OCI-LY1 (cell line): Measurements from ENCODE around the gene SLC30A10.

Experiments used
- H2AFZ ChIP-seq: fragments of 200-600 bp; sonication (generic), shearing (Covaris generic); 2 replicates; pipeline ENCODE4 v1.6.0; 2014; ENCODE audit warnings: antibody characterized with exemption, mild to moderate bottlenecking, low read length
- H3F3A ChIP-seq: fragments of 200-600 bp; sonication (generic), shearing (Covaris generic); 2 replicates; pipeline ENCODE4 v1.6.0; 2014; ENCODE audit warnings: mild to moderate bottlenecking, antibody characterized with exemption, low read length, moderate library complexity; ENCODE audit not compliant: insufficient read depth
- H3K27ac ChIP-seq: fragments of 200-600 bp; sonication (generic); 2 replicates; pipeline ENCODE4 v1.5.1; 2014; ENCODE audit warnings: low read length, mixed run types, mild to moderate bottlenecking, low read depth; ENCODE audit not compliant: poor library complexity, severe bottlenecking
- H3K27me3 ChIP-seq: fragments of 200-600 bp; sonication (generic); 2 replicates; pipeline ENCODE4 v1.6.0; 2014; ENCODE audit warnings: antibody characterized with exemption, mild to moderate bottlenecking, low read length, moderate library complexity; ENCODE audit not compliant: insufficient read depth
- H3K36me3 ChIP-seq: fragments of 200-600 bp; sonication (generic); 2 replicates; pipeline ENCODE4 v1.6.1; 2014; ENCODE audit warnings: mild to moderate bottlenecking, antibody characterized with exemption, low read length, moderate library complexity, mixed read lengths; ENCODE audit not compliant: insufficient read depth
- H3K4me1 ChIP-seq: fragments of 200-600 bp; sonication (generic); 2 replicates; pipeline ENCODE4 v1.5.1; 2014; ENCODE audit warnings: mild to moderate bottlenecking, low read length, moderate library complexity; ENCODE audit not compliant: insufficient read depth, severe bottlenecking
- H3K4me2 ChIP-seq: fragments of 200-600 bp; sonication (generic), shearing (Covaris generic); 2 replicates; pipeline ENCODE4 v1.6.1; 2014; ENCODE audit warnings: low read length
- H3K4me3 ChIP-seq: fragments of 200-600 bp; sonication (generic); 2 replicates; pipeline ENCODE4 v1.5.1; 2014; ENCODE audit warnings: low read length, low read depth, mild to moderate bottlenecking, mixed read lengths; ENCODE audit not compliant: poor library complexity, severe bottlenecking
- H3K79me2 ChIP-seq: fragments of 200-600 bp; shearing (Covaris generic); 2 replicates; pipeline ENCODE4 v1.6.1; 2016; ENCODE audit warnings: mixed run types, low read length, mixed read lengths; ENCODE audit not compliant: insufficient read depth
- H3K9ac ChIP-seq: fragments of 200-600 bp; sonication (generic), shearing (Covaris generic); 2 replicates; pipeline ENCODE4 v1.6.1; 2014; ENCODE audit warnings: mild to moderate bottlenecking, low read length, mixed read lengths
- H3K9me2 ChIP-seq: fragments of 200-600 bp; sonication (generic), shearing (Covaris generic); 2 replicates; pipeline ENCODE4 v1.6.1; 2014; ENCODE audit warnings: low read depth, mild to moderate bottlenecking, low read length, mixed read lengths
- H3K9me3 ChIP-seq: fragments of 200-600 bp; shearing (Covaris generic); 2 replicates; pipeline ENCODE4 v1.6.1; 2014; ENCODE audit warnings: low read length, mixed read lengths
- H4K20me1 ChIP-seq: fragments of 200-600 bp; sonication (generic), shearing (Covaris generic); 2 replicates; pipeline ENCODE4 v1.6.0; 2016; ENCODE audit warnings: mild to moderate bottlenecking, low read length; ENCODE audit not compliant: insufficient read depth
- EZH2 ChIP-seq: fragments of 200-600 bp; sonication (generic), shearing (Covaris generic); IDR thresholded peaks from 2 replicates; pipeline ENCODE4 v1.8.0; 2017; ENCODE audit warnings: borderline replicate concordance, mixed run types, mild to moderate bottlenecking, antibody characterized with exemption, low read length, moderate library complexity, mixed read lengths
- TF ChIP-seq, protein P1 (sequence below): fragments of 200-600 bp; sonication (generic), shearing (Covaris generic); IDR thresholded peaks from 2 replicates; pipeline ENCODE4 v1.5.1; 2017; ENCODE audit warnings: mild to moderate bottlenecking, antibody characterized with exemption, low read length, moderate library complexity, mixed read lengths

SLC30A10 gene

DNA sequence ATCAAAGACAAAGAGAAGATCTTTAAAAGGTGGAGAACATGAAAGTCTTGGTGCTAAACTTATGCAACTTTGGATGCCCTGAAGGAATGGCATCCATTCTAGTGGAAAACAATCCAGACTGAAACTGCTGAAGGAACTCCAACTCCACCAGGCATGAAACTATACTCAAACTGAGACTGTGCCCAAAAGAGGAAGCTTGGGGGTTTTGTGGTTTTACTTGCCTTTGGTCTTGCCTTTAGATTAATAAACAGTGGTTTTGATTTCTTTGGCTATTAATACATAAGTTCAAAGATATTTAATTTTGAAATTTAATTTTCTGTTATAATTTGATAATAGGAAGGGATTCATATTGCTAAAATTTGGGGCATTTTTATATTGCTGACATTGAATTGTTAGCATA is 17.4 kb upstream of the SLC30A10 start:
- Histone ChIP-seq H3K27ac (no peak overlapping the region), H3K4me3 (no peak overlapping the region), H3K27me3 (no peaks in the 10 kb centered on the region), H3K9me3 (0 out of 2 replicates have a peak, but pooled peaks cover 2% of the 10 kb centered on the region), H3K36me3 (no peaks in the 10 kb centered on the region), H3K4me2 (no peak overlapping the region), H3K9me2 (no peaks in the 10 kb centered on the region), H4K20me1 (no peaks in the 10 kb centered on the region), H2AFZ (no peak overlapping the region), H3K79me2 (no peaks in the 10 kb centered on the region), H3K4me1 (no peaks in the 10 kb centered on the region), H3K9ac (no peak overlapping the region), H3F3A (no peaks in the 10 kb centered on the region)
- no peak for TF ChIP-seq EZH2
- TF ChIP-seq, protein P1, sequence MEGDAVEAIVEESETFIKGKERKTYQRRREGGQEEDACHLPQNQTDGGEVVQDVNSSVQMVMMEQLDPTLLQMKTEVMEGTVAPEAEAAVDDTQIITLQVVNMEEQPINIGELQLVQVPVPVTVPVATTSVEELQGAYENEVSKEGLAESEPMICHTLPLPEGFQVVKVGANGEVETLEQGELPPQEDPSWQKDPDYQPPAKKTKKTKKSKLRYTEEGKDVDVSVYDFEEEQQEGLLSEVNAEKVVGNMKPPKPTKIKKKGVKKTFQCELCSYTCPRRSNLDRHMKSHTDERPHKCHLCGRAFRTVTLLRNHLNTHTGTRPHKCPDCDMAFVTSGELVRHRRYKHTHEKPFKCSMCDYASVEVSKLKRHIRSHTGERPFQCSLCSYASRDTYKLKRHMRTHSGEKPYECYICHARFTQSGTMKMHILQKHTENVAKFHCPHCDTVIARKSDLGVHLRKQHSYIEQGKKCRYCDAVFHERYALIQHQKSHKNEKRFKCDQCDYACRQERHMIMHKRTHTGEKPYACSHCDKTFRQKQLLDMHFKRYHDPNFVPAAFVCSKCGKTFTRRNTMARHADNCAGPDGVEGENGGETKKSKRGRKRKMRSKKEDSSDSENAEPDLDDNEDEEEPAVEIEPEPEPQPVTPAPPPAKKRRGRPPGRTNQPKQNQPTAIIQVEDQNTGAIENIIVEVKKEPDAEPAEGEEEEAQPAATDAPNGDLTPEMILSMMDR, result no peak

DNA sequence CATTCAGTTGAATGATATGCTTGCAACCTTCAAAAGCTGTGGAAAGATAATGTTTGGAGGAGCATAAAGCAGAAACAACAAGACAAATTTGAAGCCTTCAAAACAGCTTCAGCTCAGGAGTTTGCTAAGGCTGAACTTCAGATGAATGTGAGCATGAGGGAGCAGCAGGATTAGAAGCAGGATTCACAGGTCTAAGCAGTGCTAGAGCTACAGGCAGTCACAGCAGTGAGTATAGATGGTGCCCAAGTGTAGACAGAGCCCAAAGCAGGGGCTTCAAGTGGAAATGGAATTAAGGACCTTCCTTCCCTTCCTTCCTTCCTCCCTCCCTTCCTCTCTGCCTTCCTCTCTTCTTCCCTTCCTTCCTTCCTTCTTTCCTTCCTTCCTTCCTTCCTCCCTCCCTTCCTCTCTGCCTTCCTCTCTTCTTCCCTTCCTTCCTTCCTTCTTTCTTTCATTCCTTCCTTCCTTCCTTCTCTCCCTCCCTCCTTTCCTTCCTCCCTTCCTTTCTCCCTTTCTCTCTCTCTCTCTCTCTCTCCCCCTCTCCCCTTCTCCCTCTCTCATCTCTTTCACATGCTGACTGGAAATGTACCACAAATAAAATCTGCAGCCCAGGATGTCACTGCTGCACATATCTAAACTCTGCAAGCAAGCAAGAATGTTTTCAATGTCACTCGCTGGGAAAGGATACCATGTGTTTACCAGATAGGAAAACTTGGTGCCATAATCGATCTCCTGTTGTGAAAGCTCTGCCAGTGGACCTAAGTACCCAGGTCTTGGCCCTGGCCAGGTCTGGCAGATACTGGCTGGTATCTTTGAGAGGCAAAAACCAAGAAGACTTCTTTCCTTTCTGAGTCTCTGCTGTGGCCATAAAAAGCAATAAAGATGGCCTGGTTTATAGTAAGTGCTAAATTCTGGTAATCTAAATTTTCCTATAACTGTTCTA is 13.1 kb upstream of the SLC30A10 start:
- H3K36me3 ChIP-seq, result no peaks in the 10 kb centered on the region
- H3K4me3 ChIP-seq, result no peak overlapping the region
- no peaks in the 10 kb centered on the region for H3K79me2 ChIP-seq
- H3F3A ChIP-seq, result no peaks in the 10 kb centered on the region
- H3K9me2 ChIP-seq, result no peaks in the 10 kb centered on the region
- no peaks in the 10 kb centered on the region for H3K9me3 ChIP-seq
- no peak overlapping the region for H3K9ac ChIP-seq
- TF ChIP-seq, protein P1, result no peak
- no peak for TF ChIP-seq EZH2
- H2AFZ ChIP-seq, result no peak overlapping the region
- H3K27me3 ChIP-seq, result 0 out of 2 replicates have a peak, but pooled peaks cover 3% of the 10 kb centered on the region
- no peaks in the 10 kb centered on the region for H4K20me1 ChIP-seq
- no peak overlapping the region for H3K27ac ChIP-seq
- H3K4me2 ChIP-seq, result no peak overlapping the region
- H3K4me1 ChIP-seq, result no peaks in the 10 kb centered on the region

DNA sequence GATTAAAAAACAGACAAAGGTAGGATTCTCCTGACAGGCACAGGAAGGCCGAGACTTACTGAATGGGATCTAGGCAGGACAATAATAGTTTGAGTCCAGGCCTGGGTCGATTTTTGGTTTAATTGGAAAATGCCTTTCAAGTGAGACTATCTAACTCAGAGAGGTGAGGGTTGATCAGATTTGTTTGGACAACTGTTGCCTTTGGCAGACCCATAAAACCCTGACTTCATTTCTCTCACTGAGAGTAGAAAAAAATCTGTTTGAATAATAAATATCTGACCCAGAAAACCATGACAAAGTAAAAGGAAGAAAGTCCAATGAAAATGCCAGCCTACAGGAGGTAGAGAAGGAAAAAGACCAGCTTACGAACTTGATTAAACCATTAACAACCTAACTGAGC is 12.3 kb upstream of the SLC30A10 start:
- H3K9me2 ChIP-seq, result no peaks in the 10 kb centered on the region
- H3K9ac ChIP-seq, result no peak overlapping the region
- H3K4me3 ChIP-seq, result no peak overlapping the region
- H3K27me3 ChIP-seq, result 0 out of 2 replicates have a peak, but pooled peaks cover 3% of the 10 kb centered on the region
- no peaks in the 10 kb centered on the region for H3K4me1 ChIP-seq
- no peaks in the 10 kb centered on the region for H4K20me1 ChIP-seq
- H2AFZ ChIP-seq, result no peak overlapping the region
- no peaks in the 10 kb centered on the region for H3K9me3 ChIP-seq
- no peak overlapping the region for H3K4me2 ChIP-seq
- H3F3A ChIP-seq, result no peaks in the 10 kb centered on the region
- no peaks in the 10 kb centered on the region for H3K79me2 ChIP-seq
- no peak overlapping the region for H3K27ac ChIP-seq
- no peaks in the 10 kb centered on the region for H3K36me3 ChIP-seq
- no peak for TF ChIP-seq EZH2
- TF ChIP-seq, protein P1, result no peak
